ENCODE measurements around the gene CATSPER4.
A peak's percentile ranks its signal among the peaks of the same experiment; 100 is the strongest.

The CATSPER4 gene

DNA sequence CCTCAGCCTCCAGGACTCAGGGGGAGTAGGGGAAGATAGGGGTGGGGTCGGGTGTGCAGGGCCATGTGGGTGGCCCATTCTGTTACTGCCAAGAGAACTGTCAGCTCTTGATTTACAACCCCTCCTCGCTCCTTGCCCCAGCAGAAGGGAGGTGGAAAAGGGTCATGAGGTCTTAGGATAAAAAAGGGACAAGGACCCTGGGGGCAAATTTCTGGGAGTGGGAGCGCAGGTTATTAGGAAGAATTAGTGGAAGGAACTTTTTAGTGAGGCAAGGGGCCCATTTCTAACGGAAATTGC, 30.7 kb upstream of the CATSPER4 start:
- H3K4me3 ChIP-seq (ENCODE audit: low read length in 2 of 2): peak overlapping the region in 1 of 2 donors; percentile 50
- no peak overlapping the region for H3K27ac ChIP-seq (replicated peaks; ENCODE audit: low read length)
- H3K79me1 ChIP-seq (ENCODE audit: low read depth, low read length): no peaks in the 10 kb centered on the region
- no peak overlapping the region for H3K4ac ChIP-seq (ENCODE audit: low read length)
- no peak overlapping the region for H4K91ac ChIP-seq (ENCODE audit: low read depth, low read length, poor library complexity)
- no CpG with 5 or more reads among the region's 4 CpGs for WGBS, 2 donors (ENCODE audit: extremely low coverage in 2 of 2, insufficient read length in 2 of 2, insufficient replicate concordance in 1 of 2)
- peak overlapping the region; percentile 84 for H2AFZ ChIP-seq (ENCODE audit: low read length)
- H4K8ac ChIP-seq (ENCODE audit: low read depth, low read length): no peak overlapping the region
- peaks cover 47 to 48% of the 10 kb centered on the region in 2 donors for H3K4me1 ChIP-seq (ENCODE audit: control insufficient read depth in 2 of 2, insufficient read depth in 1 of 2, low read depth in 1 of 2, low read length in 2 of 2)
- H2BK15ac ChIP-seq (ENCODE audit: low read length): no peak overlapping the region
- no peak overlapping the region for H2BK12ac ChIP-seq (ENCODE audit: low read length)
- H3K9me3 ChIP-seq (replicated peaks in 1 of 2; ENCODE audit: control insufficient read depth in 2 of 2, insufficient read depth in 1 of 2, low read depth in 1 of 2, low read length in 2 of 2): no peaks in the 10 kb centered on the region
- H2AK5ac ChIP-seq (ENCODE audit: low read depth, low read length): peak overlapping the region; percentile 13
- H3K36me3 ChIP-seq (replicated peaks in 1 of 2; ENCODE audit: control insufficient read depth in 2 of 2, insufficient read depth in 2 of 2, low read length in 2 of 2): no peaks in the 10 kb centered on the region
- no peak overlapping the region for H3K23ac ChIP-seq (ENCODE audit: low read depth, low read length, poor library complexity)
- H3K27me3 ChIP-seq (ENCODE audit: control insufficient read depth in 3 of 3, insufficient read depth in 3 of 3, low read depth in 1 of 3, low read length in 3 of 3): peaks cover 3 to 38% (median 5%) of the 10 kb centered on the region in 3 experiments
- H2BK120ac ChIP-seq (ENCODE audit: low read depth, low read length): no peak overlapping the region
- no peak for DNase-seq (ENCODE audit: low spot score)
- H3K4me2 ChIP-seq (ENCODE audit: insufficient read depth, low read length, poor library complexity, severe bottlenecking): no peak overlapping the region
- H3K9ac ChIP-seq (ENCODE audit: low read depth, low read length, poor library complexity): no peak overlapping the region
- H2BK5ac ChIP-seq (ENCODE audit: low read length): no peak overlapping the region
- H3K18ac ChIP-seq (ENCODE audit: low read length): no peak overlapping the region
- no peak overlapping the region for H3K14ac ChIP-seq (ENCODE audit: low read length)

DNA sequence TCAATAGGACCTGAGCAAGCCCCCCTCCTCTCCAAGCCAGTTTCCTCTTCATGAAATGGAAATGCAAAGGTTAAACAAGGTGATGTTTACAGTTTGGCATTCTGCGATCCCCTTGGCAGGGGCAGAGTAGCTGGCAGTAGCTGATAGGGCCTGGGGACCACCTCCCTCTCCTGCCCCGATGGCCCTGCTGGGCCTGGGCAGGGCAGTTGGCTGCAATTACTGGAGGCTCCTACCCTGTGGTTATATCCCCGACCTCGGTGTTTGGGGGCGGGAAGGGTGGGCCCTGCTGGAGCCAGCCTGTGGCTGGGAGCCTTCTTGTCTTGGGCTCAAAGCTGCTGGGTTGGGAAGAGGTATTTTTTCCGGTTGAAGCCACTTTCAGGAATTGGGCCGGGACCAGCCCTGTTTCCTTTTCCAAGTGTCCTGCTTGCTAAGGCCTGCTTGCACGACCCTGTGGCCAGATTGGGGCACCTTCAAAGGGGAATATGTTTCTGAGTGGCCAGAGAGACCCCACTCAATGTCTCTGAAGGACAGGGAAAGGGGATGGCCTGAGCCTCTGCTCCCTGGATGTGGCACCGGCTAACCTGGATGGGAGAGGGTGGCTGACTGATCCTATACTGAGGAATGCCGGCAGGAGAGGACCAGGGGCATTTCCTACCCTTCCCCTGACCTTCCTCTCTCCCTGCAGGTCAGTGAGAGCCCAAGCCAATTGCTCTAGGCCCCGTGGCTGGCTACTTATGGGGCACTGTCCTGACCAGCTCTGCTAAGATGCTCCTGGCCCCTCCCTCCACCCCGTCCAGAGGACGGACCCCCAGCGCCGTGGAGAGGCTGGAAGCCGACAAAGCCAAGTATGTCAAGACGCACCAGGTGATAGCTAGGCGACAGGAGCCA, 29.6 kb upstream of the CATSPER4 start:
- no CpG with 5 or more reads among the region's 18 CpGs for WGBS, 2 donors (ENCODE audit: extremely low coverage in 2 of 2, insufficient read length in 2 of 2, insufficient replicate concordance in 1 of 2)
- H2AK5ac ChIP-seq (ENCODE audit: low read depth, low read length): peak overlapping the region; percentile 92

DNA sequence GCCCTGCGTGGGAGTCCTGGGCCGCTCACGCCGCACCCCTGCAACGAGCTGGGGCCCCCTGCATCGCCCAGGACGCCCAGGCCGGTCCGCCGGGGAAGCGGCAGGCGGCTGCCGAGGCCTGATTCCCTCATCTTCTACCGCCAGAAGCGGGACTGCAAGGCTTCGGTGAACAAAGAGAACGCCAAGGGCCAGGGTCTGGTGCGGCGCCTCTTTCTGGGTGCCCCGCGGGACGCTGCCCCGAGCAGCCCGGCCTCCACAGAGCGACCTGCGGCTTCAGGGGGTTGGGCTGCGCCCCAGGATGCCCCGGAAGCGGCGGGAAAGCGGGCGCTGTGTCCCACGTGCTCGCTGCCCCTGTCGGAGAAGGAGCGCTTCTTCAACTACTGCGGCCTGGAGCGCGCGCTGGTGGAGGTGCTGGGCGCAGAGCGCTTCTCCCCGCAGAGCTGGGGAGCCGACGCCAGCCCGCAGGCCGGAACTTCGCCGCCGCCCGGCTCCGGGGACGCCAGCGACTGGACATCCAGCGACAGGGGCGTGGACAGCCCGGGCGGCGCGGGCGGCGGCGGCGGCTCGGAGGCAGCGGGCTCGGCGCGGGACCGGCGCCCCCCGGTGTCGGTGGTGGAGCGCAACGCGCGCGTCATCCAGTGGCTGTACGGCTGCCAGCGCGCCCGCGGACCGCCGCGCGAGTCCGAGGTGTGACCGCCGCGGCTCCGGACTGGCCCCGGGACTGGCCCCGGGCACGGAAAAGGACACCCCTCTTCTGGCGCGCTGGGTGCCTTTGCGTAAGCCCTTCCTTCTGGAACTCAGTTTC, 28.8 kb upstream of the CATSPER4 start:
- Histone ChIP-seq H3K4ac (ENCODE audit: low read length) (peak overlapping the region; percentile 80), H4K8ac (ENCODE audit: low read depth, low read length) (peak overlapping the region; percentile 96), H2BK5ac (ENCODE audit: low read length) (no peak overlapping the region), H3K79me1 (ENCODE audit: low read depth, low read length) (no peaks in the 10 kb centered on the region), H2BK12ac (ENCODE audit: low read length) (peak overlapping the region; percentile 69), H3K23ac (ENCODE audit: low read depth, low read length, poor library complexity) (peak overlapping the region; percentile 99), H3K4me3 (ENCODE audit: low read length in 2 of 2) (peak overlapping the region in 1 of 2 donors; percentile 73), H3K27me3 (ENCODE audit: control insufficient read depth in 3 of 3, insufficient read depth in 3 of 3, low read depth in 1 of 3, low read length in 3 of 3) (peaks cover 3 to 27% (median 3%) of the 10 kb centered on the region in 3 experiments), H3K4me1 (ENCODE audit: control insufficient read depth in 2 of 2, insufficient read depth in 1 of 2, low read depth in 1 of 2, low read length in 2 of 2) (peaks cover 35 to 45% of the 10 kb centered on the region in 2 donors), H3K27ac (replicated peaks; ENCODE audit: low read length) (no peak overlapping the region), H2BK15ac (ENCODE audit: low read length) (peak overlapping the region; percentile 96), H3K4me2 (ENCODE audit: insufficient read depth, low read length, poor library complexity, severe bottlenecking) (peak overlapping the region; percentile 75), H2BK120ac (ENCODE audit: low read depth, low read length) (peak overlapping the region; percentile 85), H2AFZ (ENCODE audit: low read length) (no peak overlapping the region), H2AK5ac (ENCODE audit: low read depth, low read length) (peak overlapping the region; percentile 92), H4K91ac (ENCODE audit: low read depth, low read length, poor library complexity) (peak overlapping the region; percentile 73), H3K36me3 (replicated peaks in 1 of 2; ENCODE audit: control insufficient read depth in 2 of 2, insufficient read depth in 2 of 2, low read length in 2 of 2) (no peaks in the 10 kb centered on the region), H3K9me3 (replicated peaks in 1 of 2; ENCODE audit: control insufficient read depth in 2 of 2, insufficient read depth in 1 of 2, low read depth in 1 of 2, low read length in 2 of 2) (no peaks in the 10 kb centered on the region), H3K14ac (ENCODE audit: low read length) (peak overlapping the region; percentile 77), H3K18ac (ENCODE audit: low read length) (peak overlapping the region; percentile 98), H3K9ac (ENCODE audit: low read depth, low read length, poor library complexity) (peak overlapping the region; percentile 73)
- no CpG with 5 or more reads among the region's 98 CpGs for WGBS, 2 donors (ENCODE audit: extremely low coverage in 2 of 2, insufficient read length in 2 of 2, insufficient replicate concordance in 1 of 2)
- DNase-seq (ENCODE audit: low spot score): no peak

More for the DNA sequence above, 29.6 kb upstream of the CATSPER4 start:
- Histone ChIP-seq H3K9me3 (replicated peaks in 1 of 2; ENCODE audit: control insufficient read depth in 2 of 2, insufficient read depth in 1 of 2, low read depth in 1 of 2, low read length in 2 of 2) (no peaks in the 10 kb centered on the region), H4K91ac (ENCODE audit: low read depth, low read length, poor library complexity) (peak overlapping the region; percentile 73), H3K79me1 (ENCODE audit: low read depth, low read length) (no peaks in the 10 kb centered on the region), H3K14ac (ENCODE audit: low read length) (peak overlapping the region; percentile 77), H4K8ac (ENCODE audit: low read depth, low read length) (no peak overlapping the region), H3K36me3 (replicated peaks in 1 of 2; ENCODE audit: control insufficient read depth in 2 of 2, insufficient read depth in 2 of 2, low read length in 2 of 2) (no peaks in the 10 kb centered on the region), H2AFZ (ENCODE audit: low read length) (no peak overlapping the region), H3K4me1 (ENCODE audit: control insufficient read depth in 2 of 2, insufficient read depth in 1 of 2, low read depth in 1 of 2, low read length in 2 of 2) (peaks cover 43 to 48% of the 10 kb centered on the region in 2 donors), H3K9ac (ENCODE audit: low read depth, low read length, poor library complexity) (peak overlapping the region; percentile 73), H2BK120ac (ENCODE audit: low read depth, low read length) (peak overlapping the region; percentile 10), H3K4ac (ENCODE audit: low read length) (peak overlapping the region; percentile 80), H3K27ac (replicated peaks; ENCODE audit: low read length) (no peak overlapping the region), H3K18ac (ENCODE audit: low read length) (peak overlapping the region; percentile 98), H3K23ac (ENCODE audit: low read depth, low read length, poor library complexity) (peak overlapping the region; percentile 99), H2BK15ac (ENCODE audit: low read length) (peak overlapping the region; percentile 96), H3K4me2 (ENCODE audit: insufficient read depth, low read length, poor library complexity, severe bottlenecking) (peak overlapping the region; percentile 75), H2BK5ac (ENCODE audit: low read length) (no peak overlapping the region), H3K27me3 (ENCODE audit: control insufficient read depth in 3 of 3, insufficient read depth in 3 of 3, low read depth in 1 of 3, low read length in 3 of 3) (peaks cover 3 to 35% (median 3%) of the 10 kb centered on the region in 3 experiments), H3K4me3 (ENCODE audit: low read length in 2 of 2) (peak overlapping the region in 1 of 2 donors; percentile 73), H2BK12ac (ENCODE audit: low read length) (no peak overlapping the region)
- DNase-seq (ENCODE audit: low spot score): no peak
